MV-4-11 (cell line): ENCODE measurements around the gene DOCK2.

Experiments
- DNase-seq: peaks from one replicate; lab custom pipeline; 2025; lab: John Stamatoyannopoulos, UW

Gene DOCK2

DNA sequence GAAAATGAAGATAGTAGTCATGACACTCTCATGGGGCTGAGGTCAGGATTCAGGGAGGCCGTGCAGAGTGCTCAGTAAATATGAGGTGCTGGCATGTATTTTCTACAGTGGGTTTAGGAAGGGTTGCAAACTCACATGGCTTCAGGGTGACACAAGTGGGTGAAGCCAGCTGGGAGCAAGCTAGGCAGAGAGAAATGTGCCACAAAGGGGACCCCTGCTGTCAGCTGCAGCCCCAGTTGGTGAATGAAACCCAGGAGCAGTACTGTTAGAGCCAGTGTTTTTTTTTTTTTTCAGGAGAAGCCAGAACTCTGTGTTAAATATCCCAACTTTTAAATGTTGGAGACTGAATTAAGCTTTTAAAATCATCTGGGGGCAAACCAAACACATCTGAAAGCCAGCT, 267.9 kb downstream of the DOCK2 start:
- no peak for DNase-seq

- DNase-seq: no peak
Measured at GRCh38 chr5:169906745-169907649, 269.9 kb downstream of the DOCK2 start.

GRCh38 chr5:169908864-169909263, 271.8 kb downstream of the DOCK2 start:
- DNase-seq: no peak

GRCh38 chr5:169909945-169910344, 272.9 kb downstream of the DOCK2 start:
- no peak for DNase-seq

- no peak for DNase-seq
Measured at GRCh38 chr5:169910393-169910792, 273.3 kb downstream of the DOCK2 start.

DNA sequence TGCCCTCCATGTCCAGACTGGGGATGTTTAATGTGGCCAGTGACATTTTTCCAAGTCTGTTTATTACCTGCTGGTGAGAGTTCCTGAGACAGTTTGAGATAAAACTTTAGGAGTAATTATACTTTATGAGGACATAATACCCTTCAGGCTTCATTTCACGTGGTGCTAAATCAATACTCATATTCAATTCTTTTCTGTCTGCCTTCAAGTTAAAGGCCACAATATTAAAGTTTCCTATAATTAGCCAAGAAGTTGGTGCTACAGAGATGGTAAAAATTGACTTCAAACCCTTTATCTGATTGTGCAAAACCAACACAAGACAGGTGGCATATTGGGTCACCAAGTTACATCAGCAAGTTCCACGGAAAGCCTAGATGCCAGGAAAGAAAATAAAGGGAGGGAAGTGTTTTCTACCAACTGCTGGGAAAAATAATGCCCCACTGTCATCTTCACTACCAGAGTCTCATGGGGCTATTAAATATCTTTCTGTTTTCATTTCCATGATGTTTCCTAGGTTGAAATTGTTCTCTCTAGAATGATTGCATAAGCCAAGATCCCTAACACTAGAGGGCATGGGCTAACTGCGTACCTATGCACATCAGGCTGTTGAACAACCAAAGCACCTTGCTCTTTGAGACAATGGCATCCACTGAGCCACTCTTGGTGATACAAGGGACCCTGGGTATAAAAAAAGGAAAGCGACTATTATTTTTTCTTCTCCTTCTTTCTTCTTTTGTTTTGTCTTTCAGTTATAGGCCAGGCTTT, 274.6 kb downstream of the DOCK2 start:
- DNase-seq: no peak

DNA sequence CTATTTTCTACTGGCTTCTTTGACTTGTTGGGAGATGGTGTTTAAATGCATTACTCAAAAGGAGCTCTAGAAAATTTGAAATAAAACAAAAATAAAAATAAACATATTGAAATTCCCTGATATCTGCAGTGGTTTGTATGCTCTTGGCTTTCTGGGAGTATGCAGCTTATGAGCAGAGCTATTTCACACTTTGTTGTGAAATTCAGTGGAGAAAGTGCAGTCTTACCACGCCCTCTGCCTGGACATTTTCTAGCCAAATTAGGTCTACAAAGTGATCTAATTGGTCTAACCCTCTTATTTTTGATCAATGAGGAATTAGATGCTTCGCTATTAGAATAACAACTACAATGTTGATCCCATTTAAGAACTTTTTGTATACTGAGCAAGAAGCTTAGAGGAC, 276.4 kb downstream of the DOCK2 start:
- DNase-seq: no peak

DNA sequence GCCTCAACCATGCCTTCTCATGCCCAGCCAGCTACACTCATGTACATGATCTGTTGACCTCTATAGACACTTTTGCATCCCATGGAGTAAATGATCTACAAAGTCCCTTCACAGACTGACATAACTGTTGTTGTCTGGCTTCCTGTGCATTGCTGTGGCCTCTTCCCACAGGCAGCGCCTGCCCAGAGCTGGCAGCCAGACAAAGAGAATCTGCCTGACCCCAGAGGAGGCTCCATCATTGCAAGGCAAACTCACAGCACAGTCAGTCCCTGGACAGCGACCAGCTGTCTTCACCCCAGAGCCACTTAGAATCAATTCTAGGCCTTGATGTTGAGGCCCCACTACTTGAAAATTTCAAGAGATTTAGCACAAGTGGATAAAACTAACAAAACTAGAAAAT, 277.7 kb downstream of the DOCK2 start:
- DNase-seq: no peak

GRCh38 chr5:169917500-169917899, 280.4 kb downstream of the DOCK2 start:
- DNase-seq: no peak

GRCh38 chr5:169918228-169918627, 281.2 kb downstream of the DOCK2 start:
- DNase-seq: no peak

DNA sequence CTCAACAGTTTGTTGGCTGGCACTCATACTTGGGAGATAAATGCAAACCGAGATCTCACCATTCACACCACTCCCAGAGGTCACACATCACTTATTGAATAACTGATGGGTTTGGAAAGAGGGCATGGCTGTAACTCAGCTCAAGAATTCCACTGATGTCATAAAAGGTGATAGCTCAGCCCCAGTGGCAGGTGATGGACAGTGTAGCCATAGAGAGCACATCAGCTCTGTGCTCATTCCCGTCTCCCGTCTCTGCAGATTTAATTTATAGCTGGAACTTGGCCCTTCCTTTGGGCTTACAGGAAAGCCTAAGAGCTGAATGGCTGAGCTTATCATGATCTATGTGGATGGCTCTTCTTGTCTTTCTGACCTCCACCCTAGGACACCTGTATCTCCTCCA, 283.4 kb downstream of the DOCK2 start:
- no peak for DNase-seq

DNA sequence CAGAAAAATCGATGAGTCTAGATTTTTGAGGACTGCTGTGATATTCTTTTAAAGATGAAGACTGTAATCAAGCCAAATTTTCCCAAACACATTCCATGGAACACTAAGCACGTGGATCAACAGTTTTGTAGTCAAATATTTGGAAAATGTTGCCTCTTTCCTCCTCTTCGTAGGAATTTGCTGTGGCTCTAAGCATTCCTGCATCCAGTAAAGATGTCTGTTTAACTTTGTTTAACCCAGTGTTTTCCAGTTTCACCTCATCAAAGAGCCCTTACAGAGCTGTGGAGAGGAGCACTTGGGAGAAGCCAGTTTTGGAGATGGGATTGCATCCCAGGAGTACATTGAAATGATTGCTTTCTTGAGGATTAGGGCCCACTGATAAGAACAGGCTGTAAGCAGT, 284.3 kb downstream of the DOCK2 start:
- no peak for DNase-seq

- no peak for DNase-seq
Measured at GRCh38 chr5:169921949-169922348, 284.9 kb downstream of the DOCK2 start.

GRCh38 chr5:169922474-169922873, 285.4 kb downstream of the DOCK2 start:
- DNase-seq: no peak

DNA sequence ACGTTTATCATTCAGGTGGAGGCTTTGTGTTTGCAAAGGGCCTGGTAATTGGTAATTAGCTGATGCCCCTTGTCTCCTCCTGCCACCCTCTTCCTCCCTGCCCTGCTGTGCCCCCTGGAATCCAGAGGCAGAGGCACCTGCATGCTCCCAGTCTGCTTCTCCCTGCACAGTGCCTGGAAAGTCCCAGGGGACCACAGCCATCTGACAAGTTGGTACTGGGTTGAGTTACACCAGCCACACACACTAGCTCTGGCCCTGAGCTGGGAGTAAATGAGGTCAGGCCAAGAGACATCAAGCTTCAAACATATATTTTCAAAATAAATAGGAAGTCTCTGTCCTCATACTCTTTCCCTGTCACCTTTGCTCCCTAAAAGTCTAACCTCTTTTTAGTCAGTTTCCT, 286.9 kb downstream of the DOCK2 start:
- DNase-seq: no peak

- no peak for DNase-seq
Measured at GRCh38 chr5:169933127-169933526, 296.1 kb downstream of the DOCK2 start.

GRCh38 chr5:169933616-169934015, 296.5 kb downstream of the DOCK2 start:
- DNase-seq: no peak

DNA sequence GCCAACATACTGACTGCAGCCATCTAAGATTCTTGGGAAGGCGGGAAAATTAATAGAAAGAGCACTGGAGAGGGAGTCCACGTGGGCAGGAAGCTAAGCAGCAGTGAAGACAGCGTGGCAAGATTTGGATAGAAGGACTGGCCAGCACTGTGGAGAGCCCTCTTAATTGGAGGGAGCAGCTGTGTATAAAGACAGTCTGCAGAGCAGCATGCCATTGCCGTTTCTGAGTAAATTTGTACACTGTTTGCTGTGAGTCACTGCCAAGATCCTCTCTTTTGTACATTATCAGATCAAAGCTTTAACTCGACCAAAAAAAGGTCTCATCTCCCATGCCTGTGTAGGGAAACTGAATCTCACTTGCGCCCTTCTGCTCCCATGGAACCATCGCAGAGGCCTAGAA, 297.9 kb downstream of the DOCK2 start:
- DNase-seq: no peak

GRCh38 chr5:169935762-169936161, 298.7 kb downstream of the DOCK2 start:
- DNase-seq: no peak

GRCh38 chr5:169938439-169938838, 301.4 kb downstream of the DOCK2 start:
- DNase-seq: no peak

- DNase-seq: no peak
Measured at GRCh38 chr5:169939731-169940130, 302.7 kb downstream of the DOCK2 start.

- no peak for DNase-seq
Measured at GRCh38 chr5:169941542-169941941, 304.5 kb downstream of the DOCK2 start.

- DNase-seq: no peak
Measured at GRCh38 chr5:169942181-169942580, 305.1 kb downstream of the DOCK2 start.
